NB4 (cell line): ENCODE results near the gene MLN.

Experiments
- CTCF ChIP-seq: IDR thresholded peaks from one replicate; pipeline ENCODE4 v1.5.1; 2012; ENCODE audit warnings: low read depth, low read length
- POLR2A ChIP-seq: IDR thresholded peaks from 2 replicates; pipeline ENCODE4 v1.6.1; 2011; ENCODE audit warnings: mild to moderate bottlenecking; ENCODE audit not compliant: insufficient read length; ENCODE audit errors: extremely low read depth

- TF ChIP-seq POLR2A = peak; percentile 33
- no peak for TF ChIP-seq CTCF
Measured at GRCh38 chr6:33787954-33788693, 15.7 kb downstream of the MLN start.
